GM18861 (cell line): ENCODE measurements around the gene GALK1.

Source experiments
- ATAC-seq: cut with Tn5 transposase; IDR thresholded peaks from one replicate; pipeline ENCODE4 v1.9.1; 2021; ENCODE audit not compliant: unreplicated experiment

Gene GALK1

DNA sequence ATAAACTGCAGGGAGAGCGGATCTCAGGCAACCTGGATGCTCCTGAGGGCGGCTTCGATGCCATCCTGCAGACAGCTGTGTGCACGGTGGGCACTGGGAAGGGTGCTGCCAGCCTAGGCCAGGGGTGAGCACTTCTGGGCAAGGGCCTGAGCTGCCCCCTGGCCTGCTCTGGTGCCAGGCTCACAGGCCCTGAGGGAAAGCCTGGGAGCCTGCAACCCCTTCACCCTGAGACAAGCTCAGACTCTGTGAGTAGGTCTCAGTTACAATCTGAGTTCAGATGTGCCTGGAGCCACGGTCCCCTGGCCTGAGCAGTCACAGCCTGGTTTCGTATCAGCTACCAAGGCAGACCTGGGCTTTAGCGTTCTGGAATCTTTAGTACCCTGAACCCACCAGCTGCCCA is 35.6 kb downstream of the GALK1 start:
- ATAC-seq = no peak

DNA sequence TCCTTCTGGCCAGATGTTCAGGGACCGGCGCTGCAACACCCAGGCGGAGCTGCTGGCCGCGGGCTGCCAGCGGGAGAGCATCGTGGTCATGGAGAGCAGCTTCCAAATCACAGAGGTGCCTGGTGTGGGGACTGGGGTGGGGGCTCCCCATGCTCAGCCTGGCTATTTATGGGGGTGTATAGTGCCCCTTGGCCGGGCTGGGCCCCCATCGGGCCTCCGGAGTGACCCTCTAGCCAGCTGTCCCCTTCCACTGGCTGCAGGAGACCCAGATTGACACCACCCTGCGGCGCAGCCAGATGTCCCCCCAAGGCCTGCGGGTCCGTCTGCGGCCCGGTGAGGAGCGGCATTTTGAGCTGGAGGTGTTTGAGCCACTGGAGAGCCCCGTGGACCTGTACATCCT is 37.6 kb downstream of the GALK1 start:
- ATAC-seq = no peak

DNA sequence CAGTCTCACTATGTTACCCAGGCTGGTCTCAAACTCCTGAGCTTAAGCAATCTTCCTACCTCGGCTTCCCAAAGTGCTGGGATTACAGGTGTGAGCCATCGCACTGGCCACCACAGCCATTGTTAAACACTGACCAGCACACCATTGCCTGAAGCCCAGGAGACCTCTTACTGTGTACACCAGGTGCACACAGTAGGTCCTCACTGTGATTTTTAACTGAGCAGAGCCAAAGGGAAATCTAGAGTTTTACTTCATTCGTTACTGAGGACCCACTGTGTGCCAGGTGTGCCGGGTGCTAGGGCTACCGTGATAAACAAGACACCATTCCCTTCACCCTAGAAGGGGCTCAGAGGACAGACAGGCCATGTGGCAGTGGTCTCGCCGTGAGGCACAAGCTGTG is 39.5 kb downstream of the GALK1 start:
- ATAC-seq = no peak

DNA sequence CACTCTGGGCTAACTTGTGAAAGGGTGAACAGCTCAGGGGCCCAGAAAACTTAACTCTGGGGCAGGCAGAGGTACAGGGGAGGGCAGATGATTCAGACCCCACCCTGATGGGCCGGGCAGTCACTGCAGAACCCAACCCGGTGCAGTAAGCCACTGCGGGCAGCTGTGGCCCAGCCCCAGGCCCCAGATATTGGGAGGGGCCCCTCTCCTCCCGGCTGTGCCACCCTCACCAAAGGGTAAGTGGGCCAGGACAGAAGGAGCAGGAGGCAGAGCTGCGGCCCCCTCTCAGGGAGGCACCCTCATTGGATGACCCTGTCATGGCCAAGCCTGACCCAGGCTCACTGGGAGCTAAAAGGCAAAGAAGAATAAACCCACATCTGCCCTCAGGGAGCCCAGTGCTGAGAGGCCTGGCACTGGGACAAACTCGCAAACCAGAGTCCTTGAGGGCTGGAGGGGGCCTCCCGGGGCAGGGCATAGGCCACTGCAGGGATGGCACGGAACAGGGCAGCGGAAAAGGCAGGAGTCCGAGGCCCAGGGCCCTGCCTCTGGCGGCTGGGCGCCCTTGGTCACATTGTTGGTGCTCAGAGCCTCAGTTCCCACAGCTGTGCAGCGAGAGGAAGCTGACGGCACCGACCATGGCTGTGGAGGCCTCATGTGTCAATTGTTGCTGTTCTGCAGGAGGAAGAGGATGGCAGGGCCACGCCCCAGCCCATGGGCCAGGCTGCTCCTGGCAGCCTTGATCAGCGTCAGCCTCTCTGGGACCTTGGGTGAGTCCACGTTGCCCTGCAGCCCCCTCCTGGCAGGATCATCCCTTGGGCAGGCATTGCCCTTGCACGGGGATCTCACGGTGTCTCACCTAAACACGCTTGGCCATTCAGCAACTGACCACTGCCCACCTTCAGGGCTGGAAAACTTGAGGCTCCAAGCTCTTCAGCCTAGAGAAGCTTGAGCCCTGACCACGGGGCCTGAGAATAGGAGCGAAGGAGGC is 40.7 kb downstream of the GALK1 start:
- no peak for ATAC-seq

DNA sequence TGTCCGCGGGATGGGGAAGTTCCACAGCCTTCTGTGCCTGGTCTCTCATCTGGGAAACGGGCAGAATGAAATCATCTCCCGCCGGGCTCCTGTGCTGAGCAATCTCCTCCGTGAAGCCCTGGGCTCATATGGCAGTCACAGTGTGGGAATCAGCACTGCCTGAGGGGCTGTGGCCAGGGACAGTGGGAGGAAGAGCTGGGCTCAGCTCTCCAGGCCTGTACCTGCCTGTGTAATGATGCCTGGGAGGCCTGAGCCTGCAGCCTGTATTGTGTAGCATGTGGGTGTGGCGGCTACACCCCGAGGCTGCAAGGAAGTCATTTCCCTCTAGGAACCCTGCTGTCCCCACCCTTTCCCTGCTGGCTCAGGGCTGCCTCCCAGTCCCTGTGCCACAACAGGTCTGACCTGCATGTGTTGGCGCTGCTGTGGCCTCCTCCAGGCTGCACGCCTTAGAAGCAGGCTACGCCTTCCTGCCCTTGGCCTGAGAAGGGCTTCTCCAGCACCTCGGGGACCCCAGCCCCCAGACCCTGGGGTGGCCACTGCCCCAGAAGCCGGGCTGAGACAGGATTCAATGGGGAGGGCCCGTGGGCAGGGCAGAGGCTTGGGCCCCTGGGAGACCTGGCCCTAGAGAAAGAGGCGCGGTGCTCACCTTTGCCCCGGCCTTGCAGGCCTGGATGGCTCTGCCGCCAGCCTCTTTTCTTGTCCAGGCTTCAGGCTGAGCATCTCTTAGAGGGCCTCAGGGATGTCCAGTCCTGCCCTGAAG is 41.6 kb downstream of the GALK1 start:
- no peak for ATAC-seq

DNA sequence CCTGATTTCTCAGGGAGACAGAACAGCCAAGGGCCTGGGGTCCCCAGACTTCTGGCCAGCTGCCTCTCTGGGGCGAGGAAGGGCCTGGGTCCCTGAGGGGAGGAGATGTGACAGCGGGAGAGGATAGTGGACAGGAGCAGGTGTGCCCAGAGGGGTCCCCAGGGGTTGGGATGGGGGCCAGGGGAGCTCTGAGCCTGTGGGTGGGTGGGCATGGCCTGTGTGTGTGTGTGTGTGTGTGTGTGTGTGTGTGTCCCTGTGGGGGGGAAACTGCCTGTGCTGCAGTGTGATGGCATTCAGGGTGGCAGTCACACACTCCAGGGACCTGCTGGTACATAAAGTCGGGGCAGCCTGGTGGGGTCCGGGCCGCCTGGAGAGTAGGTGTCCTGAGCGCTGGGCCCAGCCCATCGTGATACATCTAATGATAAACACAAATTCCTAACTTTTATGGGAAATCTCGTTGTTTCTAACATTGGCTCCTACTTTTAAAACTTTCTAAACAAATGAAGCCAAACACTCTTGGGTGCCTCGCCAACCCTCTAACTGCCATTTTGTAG is 42.4 kb downstream of the GALK1 start:
- no peak for ATAC-seq

DNA sequence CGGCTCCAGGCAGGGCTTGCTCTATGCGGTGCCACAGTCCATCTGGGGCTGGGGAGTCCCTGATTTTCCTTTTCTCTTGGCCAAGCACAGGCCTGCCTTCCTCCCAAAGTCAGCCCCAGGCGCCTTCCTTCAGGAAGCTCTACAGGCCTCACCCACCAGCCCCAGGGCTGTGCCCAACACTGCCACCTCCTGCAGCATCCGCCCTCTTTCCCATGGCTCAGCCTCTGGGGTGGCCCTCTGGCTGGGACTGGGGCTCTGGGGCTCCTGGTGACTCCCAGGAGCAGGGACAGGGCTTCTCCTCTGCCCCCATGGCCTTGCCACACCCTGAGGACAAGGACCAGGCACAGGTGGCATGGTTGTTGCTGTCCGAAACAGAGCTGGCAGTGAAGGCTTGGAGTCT is 42.9 kb downstream of the GALK1 start:
- ATAC-seq = no peak

DNA sequence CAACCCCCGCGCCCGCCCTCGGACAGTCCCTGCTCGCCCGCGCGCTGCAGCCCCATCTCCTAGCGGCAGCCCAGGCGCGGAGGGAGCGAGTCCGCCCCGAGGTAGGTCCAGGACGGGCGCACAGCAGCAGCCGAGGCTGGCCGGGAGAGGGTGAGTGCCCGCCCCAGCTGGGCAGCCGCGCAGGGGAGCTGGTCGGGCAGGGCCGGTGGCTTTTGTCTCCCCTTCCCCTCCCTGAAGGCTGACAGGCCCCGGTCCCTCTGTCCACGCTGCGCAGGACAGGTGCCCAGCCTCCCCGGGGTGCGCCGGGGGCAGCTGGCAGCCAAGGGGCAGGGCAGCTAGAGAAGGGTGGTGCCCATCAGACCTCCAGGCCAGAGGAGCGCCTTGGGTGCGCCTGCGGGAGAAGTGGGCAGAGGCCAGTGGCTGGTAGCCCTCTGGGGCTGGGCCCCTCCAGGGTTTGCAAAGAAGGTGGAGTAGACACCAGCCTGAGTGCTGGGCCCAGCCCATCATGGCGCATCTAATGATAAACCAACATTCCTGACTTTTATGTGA is 43.5 kb downstream of the GALK1 start:
- ATAC-seq = no peak

DNA sequence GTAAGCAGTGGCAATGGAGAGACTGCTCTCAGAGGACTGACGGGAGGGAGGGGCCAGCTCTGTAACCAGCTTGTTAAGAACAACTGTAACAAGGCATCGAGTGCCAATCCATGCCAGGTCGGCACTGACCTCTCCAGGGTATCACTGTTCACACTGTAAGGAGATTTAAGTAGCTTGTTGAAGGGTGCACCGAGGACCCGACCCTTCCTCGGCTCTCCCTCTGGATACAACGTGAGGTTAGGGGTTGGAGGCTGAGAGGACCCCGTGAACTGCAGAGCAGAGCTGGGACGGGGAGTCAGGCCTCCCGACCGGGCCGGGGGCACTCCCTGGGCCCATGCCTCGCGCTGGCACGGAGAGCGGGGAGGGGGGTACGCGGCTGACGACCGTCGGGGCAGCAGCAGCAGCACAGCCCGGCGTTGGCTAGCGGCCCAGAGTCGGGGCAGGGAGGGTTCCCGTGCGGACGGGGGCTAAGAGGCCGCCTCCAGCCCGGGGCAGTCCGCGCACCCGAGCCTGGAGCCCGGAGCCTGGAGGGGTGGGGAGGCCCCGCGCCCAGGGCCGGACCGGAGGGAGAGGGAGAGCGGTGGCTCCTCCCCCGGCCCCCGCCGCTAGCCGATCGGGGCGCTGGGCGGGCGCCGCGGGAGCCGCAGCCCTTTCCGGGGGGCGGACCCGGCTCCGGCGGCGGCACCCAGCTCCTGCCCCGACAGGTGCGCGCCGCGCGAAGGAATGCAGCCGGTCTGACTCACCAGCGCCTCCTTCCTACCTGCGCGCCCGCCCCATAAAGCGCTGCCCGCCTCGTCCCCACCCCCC is 44.1 kb downstream of the GALK1 start, which contains the start of gene ITGB4:
Gene ITGB4, plus strand, starts transcription at position 804 of the 807 bp plus-strand sequence. CDS start 3,245 bp downstream, outside the sequence.
- no peak for ATAC-seq

DNA sequence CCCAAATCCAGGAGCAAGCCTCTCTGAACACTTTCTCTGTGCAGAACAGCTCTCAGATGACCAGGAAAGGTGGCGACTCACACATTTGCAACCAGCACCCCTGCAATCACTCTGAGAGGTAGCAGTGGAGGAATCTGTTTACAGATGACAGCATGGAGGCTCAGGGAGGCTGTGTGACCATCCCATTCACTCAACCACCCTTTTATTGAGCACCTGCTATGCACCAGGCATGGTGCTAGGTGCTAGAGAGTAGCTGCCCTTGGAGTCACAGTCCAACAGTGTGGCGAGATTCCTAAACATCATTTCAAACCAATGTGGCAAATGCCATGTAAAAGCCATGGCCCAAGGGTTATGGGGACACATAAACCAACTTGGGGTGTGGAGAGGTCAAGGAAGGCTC is 45.3 kb downstream of the GALK1 start:
- no peak for ATAC-seq

DNA sequence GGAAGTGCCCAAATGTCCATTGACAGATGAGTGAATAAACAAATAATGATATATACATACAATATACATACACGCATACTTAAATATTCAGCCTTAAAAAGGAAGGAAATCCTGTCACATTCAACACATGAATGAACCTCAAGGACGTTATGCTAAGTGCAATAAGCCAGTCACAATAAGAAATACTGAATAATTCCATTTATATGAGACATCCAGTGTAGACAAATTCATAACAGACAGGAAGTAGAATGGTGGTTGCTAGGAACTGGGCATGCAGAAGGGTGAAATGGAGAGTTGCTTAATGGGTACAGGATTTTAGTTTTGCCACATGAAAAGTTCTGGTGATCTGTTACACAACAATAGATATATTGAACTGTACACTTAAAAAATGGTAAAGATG is 52.5 kb downstream of the GALK1 start:
- ATAC-seq = no peak
